Measurements from ENCODE around the gene RGMA.

- TF ChIP-seq POLR2A (IDR thresholded peaks at IDR 0.05; ENCODE audit: low read depth, low read length) = no peak
- TF ChIP-seq CTCF (IDR thresholded peaks at IDR 0.05; ENCODE audit: extremely low read depth in 1 of 2, insufficient read depth in 1 of 2, low read depth in 1 of 2, low read length in 2 of 2) = no peak
- no peak for TF ChIP-seq POLR2AphosphoS5 (IDR thresholded peaks at IDR 0.05; ENCODE audit: insufficient read depth, low read depth, low read length)
- TF ChIP-seq GATA2 (IDR thresholded peaks at IDR 0.05; ENCODE audit: insufficient read depth, insufficient read length, low read depth, low read length) = no peak
- TF ChIP-seq JUN (IDR thresholded peaks at IDR 0.05; ENCODE audit: borderline replicate concordance, insufficient read depth, insufficient read length, low read depth) = no peak
- TF ChIP-seq MAX (IDR thresholded peaks at IDR 0.05; ENCODE audit: insufficient read depth, insufficient read length) = no peak
Observed at GRCh38 chr15:93121973-93122910, 33.2 kb upstream of the RGMA start.
